Thyroid gland (tissue), 4 donors: ENCODE data around the gene TOMM7.

Experiments used
- POLR2A ChIP-seq, 2 donors: fragments of 450-650 bp; IDR thresholded peaks; one replicate each; pipeline ENCODE4 v1.6.1; 2017; ENCODE audit warnings: antibody characterized with exemption in 2 of 2, mild to moderate bottlenecking in 2 of 2, moderate library complexity in 1 of 2
- TF ChIP-seq, protein P1 (sequence below), 6 experiments: fragments of 200-600 bp in 3 of 6; fragments of 450-650 bp in 3 of 6; sonication (generic) in 3 of 6; IDR thresholded peaks; one replicate each; pipeline ENCODE4 v1.5.1; 2016 to 2019; ENCODE audit warnings: antibody characterized with exemption in 6 of 6, mild to moderate bottlenecking in 2 of 6, inconsistent platforms in 1 of 6, moderate library complexity in 1 of 6

DNA sequence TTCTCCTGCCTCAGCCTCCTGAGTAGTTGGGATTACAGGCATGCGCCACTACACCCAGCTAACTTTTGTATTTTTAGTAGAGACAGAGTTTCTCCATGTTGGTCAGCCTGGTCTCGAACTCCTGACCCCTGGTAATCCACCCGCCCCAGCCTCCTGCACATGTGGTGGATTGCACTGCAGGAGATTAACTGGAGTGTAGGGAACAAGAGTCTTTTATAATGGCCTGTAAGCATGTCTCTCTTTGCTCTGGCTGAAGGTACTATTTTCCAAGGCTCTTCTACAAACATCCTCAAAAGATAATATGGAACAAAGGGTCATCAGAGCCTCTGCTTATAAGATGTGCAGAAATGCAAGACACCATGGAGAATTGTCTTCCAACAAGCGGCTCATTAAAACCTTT is 3.2 kb downstream of the TOMM7 start:
- TF ChIP-seq, protein P1, sequence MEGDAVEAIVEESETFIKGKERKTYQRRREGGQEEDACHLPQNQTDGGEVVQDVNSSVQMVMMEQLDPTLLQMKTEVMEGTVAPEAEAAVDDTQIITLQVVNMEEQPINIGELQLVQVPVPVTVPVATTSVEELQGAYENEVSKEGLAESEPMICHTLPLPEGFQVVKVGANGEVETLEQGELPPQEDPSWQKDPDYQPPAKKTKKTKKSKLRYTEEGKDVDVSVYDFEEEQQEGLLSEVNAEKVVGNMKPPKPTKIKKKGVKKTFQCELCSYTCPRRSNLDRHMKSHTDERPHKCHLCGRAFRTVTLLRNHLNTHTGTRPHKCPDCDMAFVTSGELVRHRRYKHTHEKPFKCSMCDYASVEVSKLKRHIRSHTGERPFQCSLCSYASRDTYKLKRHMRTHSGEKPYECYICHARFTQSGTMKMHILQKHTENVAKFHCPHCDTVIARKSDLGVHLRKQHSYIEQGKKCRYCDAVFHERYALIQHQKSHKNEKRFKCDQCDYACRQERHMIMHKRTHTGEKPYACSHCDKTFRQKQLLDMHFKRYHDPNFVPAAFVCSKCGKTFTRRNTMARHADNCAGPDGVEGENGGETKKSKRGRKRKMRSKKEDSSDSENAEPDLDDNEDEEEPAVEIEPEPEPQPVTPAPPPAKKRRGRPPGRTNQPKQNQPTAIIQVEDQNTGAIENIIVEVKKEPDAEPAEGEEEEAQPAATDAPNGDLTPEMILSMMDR (IDR thresholded peaks at IDR 0.05), result no peak
- TF ChIP-seq POLR2A (IDR thresholded peaks at IDR 0.05), result no peak
